Measurements from ENCODE around the gene FGD6.

- TF ChIP-seq POU6F1 (CRISPR knock-in tag; IDR thresholded peaks at IDR 0.05; ENCODE audit: borderline replicate concordance, low read depth) (no peak), ARNTL (CRISPR knock-in tag; IDR thresholded peaks at IDR 0.05; ENCODE audit: borderline replicate concordance, low read depth) (no peak), PATZ1 (CRISPR knock-in tag; IDR thresholded peaks at IDR 0.05; ENCODE audit: borderline replicate concordance) (no peak), RARB (CRISPR knock-in tag; IDR thresholded peaks at IDR 0.05) (no peak), ZNF565 (CRISPR knock-in tag; conservative IDR thresholded peaks at IDR 0.05; ENCODE audit: low read depth) (no peak), BACH2 (CRISPR knock-in tag; IDR thresholded peaks at IDR 0.05; ENCODE audit: borderline replicate concordance) (no peak), ZFP3 (CRISPR knock-in tag; IDR thresholded peaks at IDR 0.05) (no peak), TOX (CRISPR knock-in tag; IDR thresholded peaks at IDR 0.05; ENCODE audit: borderline replicate concordance) (no peak), CSDC2 (CRISPR knock-in tag; IDR thresholded peaks at IDR 0.05) (no peak), ZNF8 (CRISPR knock-in tag; IDR thresholded peaks at IDR 0.05) (no peak), OSR1 (CRISPR knock-in tag; IDR thresholded peaks at IDR 0.05) (no peak)
These were observed 133.3 kb downstream of the FGD6 start for GRCh38 chr12:95083938-95084337.
